HL-60 (cell line): Measurements from ENCODE around the gene HEATR3.

Source experiments
- POLR2AphosphoS5 ChIP-seq: IDR thresholded peaks from 2 replicates; pipeline ENCODE4 v1.6.1; 2012; ENCODE audit warnings: low read depth
- TF ChIP-seq, protein P1 (sequence below): IDR thresholded peaks from one replicate; pipeline ENCODE4 v1.5.1; 2011; ENCODE audit warnings: low read length, control low read depth, inconsistent platforms; ENCODE audit not compliant: insufficient read depth

GRCh38 chr16:50151322-50151721 lies 85.6 kb downstream of the HEATR3 start:
- TF ChIP-seq, protein P1, sequence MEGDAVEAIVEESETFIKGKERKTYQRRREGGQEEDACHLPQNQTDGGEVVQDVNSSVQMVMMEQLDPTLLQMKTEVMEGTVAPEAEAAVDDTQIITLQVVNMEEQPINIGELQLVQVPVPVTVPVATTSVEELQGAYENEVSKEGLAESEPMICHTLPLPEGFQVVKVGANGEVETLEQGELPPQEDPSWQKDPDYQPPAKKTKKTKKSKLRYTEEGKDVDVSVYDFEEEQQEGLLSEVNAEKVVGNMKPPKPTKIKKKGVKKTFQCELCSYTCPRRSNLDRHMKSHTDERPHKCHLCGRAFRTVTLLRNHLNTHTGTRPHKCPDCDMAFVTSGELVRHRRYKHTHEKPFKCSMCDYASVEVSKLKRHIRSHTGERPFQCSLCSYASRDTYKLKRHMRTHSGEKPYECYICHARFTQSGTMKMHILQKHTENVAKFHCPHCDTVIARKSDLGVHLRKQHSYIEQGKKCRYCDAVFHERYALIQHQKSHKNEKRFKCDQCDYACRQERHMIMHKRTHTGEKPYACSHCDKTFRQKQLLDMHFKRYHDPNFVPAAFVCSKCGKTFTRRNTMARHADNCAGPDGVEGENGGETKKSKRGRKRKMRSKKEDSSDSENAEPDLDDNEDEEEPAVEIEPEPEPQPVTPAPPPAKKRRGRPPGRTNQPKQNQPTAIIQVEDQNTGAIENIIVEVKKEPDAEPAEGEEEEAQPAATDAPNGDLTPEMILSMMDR = no peak
- TF ChIP-seq POLR2AphosphoS5 = no peak
